ENCODE measurements around the gene KRT6B. TPM values are rescaled to one million over a fixed set of nuclear protein-coding genes. Genes with fewer than 3 reads are reported as not detected.

KRT6B gene
- total and polyA plus RNA-seq, 8 donors = 0.08 to 3.6 (median 0.22) TPM; not detected in 2

DNA sequence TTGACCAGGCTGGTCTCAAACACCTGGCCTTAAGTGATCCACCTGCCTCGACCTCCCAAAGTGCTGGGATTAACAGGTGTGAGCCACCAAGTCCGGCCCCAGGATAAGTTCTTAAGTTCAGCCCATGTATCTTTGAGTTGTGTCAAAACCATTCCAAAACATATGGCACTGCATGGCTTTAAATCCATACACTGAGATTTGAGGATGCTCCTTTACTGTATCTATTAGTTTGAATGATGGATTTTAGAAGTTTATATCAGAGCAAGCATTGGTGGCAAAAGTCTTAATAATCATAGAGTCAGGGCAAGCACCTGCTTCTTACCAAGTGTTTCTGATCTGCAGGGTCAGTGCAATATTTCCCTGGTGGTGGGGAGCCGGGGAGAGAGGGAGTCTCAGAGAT lies 6.1 kb downstream of the KRT6B start:
- TF ChIP-seq, protein P1, sequence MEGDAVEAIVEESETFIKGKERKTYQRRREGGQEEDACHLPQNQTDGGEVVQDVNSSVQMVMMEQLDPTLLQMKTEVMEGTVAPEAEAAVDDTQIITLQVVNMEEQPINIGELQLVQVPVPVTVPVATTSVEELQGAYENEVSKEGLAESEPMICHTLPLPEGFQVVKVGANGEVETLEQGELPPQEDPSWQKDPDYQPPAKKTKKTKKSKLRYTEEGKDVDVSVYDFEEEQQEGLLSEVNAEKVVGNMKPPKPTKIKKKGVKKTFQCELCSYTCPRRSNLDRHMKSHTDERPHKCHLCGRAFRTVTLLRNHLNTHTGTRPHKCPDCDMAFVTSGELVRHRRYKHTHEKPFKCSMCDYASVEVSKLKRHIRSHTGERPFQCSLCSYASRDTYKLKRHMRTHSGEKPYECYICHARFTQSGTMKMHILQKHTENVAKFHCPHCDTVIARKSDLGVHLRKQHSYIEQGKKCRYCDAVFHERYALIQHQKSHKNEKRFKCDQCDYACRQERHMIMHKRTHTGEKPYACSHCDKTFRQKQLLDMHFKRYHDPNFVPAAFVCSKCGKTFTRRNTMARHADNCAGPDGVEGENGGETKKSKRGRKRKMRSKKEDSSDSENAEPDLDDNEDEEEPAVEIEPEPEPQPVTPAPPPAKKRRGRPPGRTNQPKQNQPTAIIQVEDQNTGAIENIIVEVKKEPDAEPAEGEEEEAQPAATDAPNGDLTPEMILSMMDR (IDR thresholded peaks at IDR 0.05) = no peak
- DNase-seq (no peak), FAIRE-seq (no peak), ATAC-seq (no peak)
- H3K4me3 ChIP-seq = no peak overlapping the region
- H3K36me3 ChIP-seq = no peaks in the 10 kb centered on the region
- H3K9me3 ChIP-seq = no peaks in the 10 kb centered on the region
- no peaks in the 10 kb centered on the region for H3K4me1 ChIP-seq
- no peak overlapping the region for H3K27ac ChIP-seq
- H3K27me3 ChIP-seq = no peaks in the 10 kb centered on the region
- WGBS, 2 donors = 45 to 56% methylated on average over 3 of the region's 3 CpGs
- intact Hi-C loops (cut with DNase I) = no loop called here

DNA sequence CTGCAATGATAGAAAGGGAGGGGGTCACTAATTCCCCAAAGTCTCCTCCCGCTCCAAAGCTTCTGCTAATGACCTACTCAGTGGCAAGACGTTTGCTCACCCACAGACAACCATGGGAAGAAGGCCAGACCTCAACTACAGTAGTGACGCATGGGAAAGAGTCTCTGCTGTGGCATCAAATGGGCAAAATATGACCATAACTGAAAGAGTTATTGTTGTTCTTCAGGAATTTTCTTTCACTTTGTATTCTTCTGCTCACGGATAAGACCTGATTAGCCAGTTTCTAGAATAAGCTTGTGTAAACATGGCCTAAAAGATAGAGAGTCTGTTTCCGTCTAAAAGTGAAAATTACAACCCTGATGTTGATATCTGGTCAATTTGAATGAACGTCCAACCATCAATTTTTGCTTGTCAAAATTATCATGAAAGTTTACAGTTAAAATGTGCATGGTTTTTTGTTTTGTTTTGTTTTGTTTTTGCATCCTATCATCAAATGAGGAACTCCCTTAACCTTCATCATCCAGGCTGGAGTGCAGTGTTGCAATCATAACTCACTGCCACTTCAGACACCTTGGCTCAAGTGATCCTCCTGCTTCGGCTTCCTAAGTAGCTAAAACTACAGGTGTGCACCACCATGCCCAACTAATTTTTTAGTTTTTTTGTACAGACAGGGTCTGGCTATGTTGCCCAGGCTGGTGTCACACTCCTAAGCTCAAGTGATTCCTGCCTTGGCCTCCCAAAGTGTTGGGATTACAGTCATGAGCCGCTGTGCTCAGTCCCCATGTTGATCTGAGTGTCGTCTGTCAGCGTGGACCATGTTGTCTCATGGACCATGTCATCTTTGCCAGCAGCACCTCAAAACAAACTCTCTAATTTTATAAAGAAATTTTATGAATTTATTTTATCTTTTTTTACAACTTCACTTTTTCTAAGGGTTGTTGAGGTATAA lies 7.0 kb downstream of the KRT6B start:
- H3K9me3 ChIP-seq = no peaks in the 10 kb centered on the region

DNA sequence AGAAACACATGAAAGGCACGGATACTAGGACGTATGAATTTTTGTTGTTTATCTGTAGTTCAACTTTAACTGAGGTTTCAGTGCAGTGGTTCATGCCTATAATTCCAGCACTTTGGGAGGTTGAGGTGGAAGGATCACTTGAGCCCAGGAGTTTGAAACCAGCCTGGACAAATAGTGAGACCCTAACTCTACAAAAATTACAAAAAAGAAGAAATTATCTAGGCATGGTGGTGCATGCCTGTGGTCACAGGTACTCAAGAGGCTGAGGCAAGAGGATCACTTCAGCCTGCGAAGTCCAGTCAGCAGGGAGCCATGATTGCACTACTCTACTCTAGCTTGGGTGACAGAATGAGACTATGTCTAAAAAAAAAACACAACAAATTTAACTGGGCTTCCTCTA lies 8.0 kb downstream of the KRT6B start:
- FAIRE-seq (no peak), ATAC-seq (no peak), DNase-seq (no peak)
- H3K4me1 ChIP-seq = no peaks in the 10 kb centered on the region
- no peaks in the 10 kb centered on the region for H3K27me3 ChIP-seq
- 87 to 95% methylated on average over 3 of the region's 3 CpGs for WGBS, 2 donors
- no peaks in the 10 kb centered on the region for H3K36me3 ChIP-seq
- intact Hi-C loops (cut with DNase I) = no loop called here
- TF ChIP-seq, protein P1 (IDR thresholded peaks at IDR 0.05) = no peak
- no peaks in the 10 kb centered on the region for H3K9me3 ChIP-seq
- H3K4me3 ChIP-seq = no peak overlapping the region
- H3K27ac ChIP-seq = peak overlapping the region in 2 of 4 donors; percentile 58 to 60

More for the DNA sequence above, 7.0 kb downstream of the KRT6B start:
- WGBS, 2 donors = 44 to 51% methylated on average over 10 of the region's 10 CpGs
- H3K27me3 ChIP-seq = no peaks in the 10 kb centered on the region
- no peaks in the 10 kb centered on the region for H3K4me1 ChIP-seq
- intact Hi-C loops (cut with DNase I) = no loop called here
- H3K27ac ChIP-seq = peak overlapping the region in 2 of 4 donors; percentile 58 to 60
- TF ChIP-seq, protein P1 (IDR thresholded peaks at IDR 0.05) = no peak
- H3K4me3 ChIP-seq = no peak overlapping the region
- no peak for DNase-seq
- ATAC-seq = peak in 3 of 4 donors; percentile 29 to 69 (median 46)
- no peaks in the 10 kb centered on the region for H3K36me3 ChIP-seq
- no peak for FAIRE-seq

DNA sequence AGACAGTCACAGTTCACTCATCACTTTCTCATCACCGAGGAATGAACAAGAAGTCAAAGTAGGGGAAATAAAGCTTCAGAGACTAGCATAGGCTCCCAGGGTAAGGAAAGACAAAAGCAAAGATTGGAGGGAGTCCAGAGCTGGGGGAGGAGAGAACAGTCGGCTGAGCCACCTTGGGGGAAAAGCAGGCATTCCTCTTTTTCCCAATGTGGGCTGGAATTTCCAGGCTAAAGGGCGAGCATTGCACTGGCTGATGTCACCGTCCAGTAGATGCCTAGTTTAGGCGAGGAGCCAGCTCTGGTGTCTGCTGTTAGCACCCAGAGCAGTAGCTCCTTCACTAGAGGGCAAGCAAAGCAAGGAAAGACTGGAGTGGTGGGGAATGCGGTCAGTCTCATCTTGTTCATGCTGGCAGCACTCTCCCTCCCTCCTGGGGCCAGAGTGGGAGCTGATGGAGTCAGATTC lies 9.3 kb downstream of the KRT6B start:
- H3K27ac ChIP-seq = no peak overlapping the region
- H3K9me3 ChIP-seq = no peaks in the 10 kb centered on the region
- TF ChIP-seq, protein P1 (IDR thresholded peaks at IDR 0.05) = no peak
- ATAC-seq (peak in 3 of 4 donors; percentile 29 to 71 (median 68)), DNase-seq (peak in 1 of 6 donors; percentile 20), FAIRE-seq (no peak)
- H3K4me1 ChIP-seq = no peaks in the 10 kb centered on the region
- intact Hi-C loops (cut with DNase I) = no loop called here
- H3K27me3 ChIP-seq = no peaks in the 10 kb centered on the region
- H3K36me3 ChIP-seq = no peaks in the 10 kb centered on the region
- WGBS, 2 donors = 39 to 43% methylated on average over 6 of the region's 6 CpGs
- no peak overlapping the region for H3K4me3 ChIP-seq
